COLO668 (cell line): Measurements from ENCODE around the gene TENM4.
"Not testable (repeated sequence)": the region's sequence is repeated elsewhere in the genome, so short reads cannot be mapped to it uniquely, and the experiment has no call there.

Source experiments
- DNase-seq: peaks from one replicate; lab custom pipeline; 2025; ENCODE audit not compliant: unreplicated experiment; lab: John Stamatoyannopoulos, UW

TENM4 gene

DNA sequence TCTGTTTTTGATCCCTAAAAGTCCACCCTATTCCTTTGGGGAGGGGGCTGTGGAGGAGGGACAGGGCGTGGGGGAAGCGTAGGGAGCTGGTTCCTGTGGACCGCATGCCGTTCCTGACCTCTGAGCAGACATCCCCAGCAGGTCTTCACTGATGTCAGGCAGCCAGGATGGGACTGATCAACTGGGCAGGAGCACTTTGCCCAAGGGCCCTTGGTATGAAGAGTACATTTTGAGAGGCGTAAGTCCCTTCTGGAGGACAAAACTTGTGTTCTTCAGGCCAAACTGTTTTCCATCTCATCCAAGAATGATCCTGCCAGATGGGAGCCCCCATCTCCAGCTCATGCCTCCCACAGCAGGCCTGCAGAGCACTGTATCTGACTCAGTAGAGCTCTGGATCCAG, 785.3 kb downstream of the TENM4 start:
- DNase-seq: no peak

DNA sequence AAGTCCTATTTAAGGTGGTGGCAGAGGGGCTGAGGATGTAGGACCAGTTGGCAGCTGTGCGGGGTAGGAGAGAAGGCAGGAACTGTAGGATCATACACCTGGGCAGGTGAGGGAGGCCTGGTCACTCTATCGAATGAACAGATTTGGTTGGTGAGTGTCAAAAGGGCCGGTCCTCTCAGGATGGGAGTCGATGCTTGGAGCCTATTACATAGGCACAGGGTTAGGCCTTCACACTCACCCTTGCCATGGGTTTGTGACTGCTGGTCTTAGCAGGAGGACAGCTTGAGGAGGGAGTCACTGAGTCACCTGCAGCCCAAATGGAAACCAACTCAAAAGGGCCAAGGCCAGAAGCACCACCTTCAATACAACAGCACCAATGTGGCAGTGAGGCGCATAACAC, 786.0 kb downstream of the TENM4 start:
- DNase-seq: no peak

- DNase-seq: no peak
Measured at GRCh38 chr11:78654071-78654470, 786.8 kb downstream of the TENM4 start.

DNA sequence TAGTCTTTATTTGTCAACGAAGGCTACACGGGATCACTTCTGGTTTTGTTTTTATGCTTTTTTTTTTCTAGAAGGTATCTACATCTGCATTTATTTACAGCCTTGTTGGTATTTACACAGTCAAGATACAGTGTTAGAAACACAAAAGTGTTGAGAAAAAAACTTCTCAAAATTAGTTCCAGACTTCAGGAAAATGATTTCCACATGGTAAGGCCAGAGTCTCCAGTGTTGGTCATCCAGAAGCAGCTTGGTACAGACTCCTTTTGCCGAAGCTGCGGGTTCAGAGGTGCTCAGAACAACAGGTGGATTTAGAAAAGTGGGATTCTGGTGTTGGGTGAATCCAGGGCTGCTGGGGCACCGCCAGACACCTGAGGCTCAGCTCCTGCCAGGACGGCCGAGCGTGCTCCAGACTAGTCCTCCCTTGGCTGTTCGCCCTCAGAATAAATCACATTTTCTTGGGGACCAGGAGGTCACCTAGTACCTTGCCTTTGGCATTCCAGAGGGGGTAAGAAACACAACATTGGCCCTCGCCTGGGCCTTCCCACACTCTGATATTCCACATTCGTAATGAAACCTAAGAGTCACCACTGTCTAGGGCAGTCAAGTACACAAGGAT, 787.4 kb downstream of the TENM4 start:
- DNase-seq: no peak

DNA sequence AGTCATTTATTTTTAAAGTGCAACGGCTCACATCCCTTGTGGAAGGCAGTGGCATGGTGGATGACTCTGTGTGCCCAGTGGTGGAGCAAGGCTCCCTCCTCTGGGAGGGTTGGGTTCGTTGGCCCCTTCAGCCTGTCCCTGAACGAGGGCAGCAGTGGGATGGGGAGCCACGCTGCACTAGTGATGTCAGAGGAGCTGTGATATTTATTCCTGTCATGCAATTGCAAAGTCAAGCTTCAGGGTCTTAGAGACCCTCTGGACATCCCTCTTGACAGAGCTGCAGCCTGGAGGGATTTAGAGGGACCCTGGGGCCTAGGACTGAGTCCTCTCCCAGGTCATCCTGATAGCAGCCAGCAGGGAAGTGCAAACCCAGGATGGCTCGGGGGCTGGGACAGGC, 788.0 kb downstream of the TENM4 start:
- DNase-seq: no peak

GRCh38 chr11:78651923-78652842, 788.6 kb downstream of the TENM4 start:
- DNase-seq: no peak

GRCh38 chr11:78651136-78651775, 789.6 kb downstream of the TENM4 start:
- DNase-seq: no peak

DNA sequence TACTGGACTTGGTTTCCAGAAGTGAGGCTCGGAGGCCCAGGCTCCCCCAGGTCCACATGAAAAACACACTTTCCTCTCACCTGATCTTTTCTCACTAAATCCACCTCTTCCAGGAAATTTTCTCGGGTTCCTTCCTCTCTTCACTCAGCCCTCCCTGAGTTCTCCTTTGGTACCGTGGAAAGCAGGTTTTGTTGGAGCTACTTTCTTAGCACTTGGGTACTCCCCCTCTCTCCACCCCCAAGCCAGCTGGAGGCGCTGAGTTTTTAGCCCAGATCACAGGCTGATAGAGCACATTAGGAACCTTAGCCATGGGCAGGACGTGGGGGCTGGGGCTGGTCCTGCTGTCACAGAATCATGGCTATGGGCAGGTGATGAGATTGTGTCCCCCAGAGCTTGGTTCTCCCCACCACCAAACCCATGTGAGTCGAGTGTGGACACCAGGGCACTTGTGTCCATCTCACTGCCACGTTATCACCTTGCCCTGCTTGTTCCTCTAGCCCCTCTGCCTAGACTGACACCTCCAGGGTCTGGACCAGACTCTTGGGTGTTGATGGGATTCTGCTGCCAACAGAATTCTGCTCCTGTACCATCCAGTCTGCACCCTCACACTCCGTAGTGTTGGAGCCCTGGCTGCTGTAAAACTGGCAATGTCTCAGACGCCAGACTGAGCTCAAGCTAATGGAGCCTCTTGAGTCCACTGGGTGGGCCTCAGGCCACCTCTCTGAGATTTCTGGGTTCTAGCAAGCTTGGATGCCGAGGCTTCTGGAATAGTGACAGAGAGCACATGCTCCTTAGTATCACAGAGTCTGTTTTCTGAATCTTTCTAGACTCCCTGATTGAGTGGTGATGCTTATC, 791.2 kb downstream of the TENM4 start:
- no peak for DNase-seq

GRCh38 chr11:78647986-78648875, 792.6 kb downstream of the TENM4 start:
- peak; percentile 88 for DNase-seq

DNA sequence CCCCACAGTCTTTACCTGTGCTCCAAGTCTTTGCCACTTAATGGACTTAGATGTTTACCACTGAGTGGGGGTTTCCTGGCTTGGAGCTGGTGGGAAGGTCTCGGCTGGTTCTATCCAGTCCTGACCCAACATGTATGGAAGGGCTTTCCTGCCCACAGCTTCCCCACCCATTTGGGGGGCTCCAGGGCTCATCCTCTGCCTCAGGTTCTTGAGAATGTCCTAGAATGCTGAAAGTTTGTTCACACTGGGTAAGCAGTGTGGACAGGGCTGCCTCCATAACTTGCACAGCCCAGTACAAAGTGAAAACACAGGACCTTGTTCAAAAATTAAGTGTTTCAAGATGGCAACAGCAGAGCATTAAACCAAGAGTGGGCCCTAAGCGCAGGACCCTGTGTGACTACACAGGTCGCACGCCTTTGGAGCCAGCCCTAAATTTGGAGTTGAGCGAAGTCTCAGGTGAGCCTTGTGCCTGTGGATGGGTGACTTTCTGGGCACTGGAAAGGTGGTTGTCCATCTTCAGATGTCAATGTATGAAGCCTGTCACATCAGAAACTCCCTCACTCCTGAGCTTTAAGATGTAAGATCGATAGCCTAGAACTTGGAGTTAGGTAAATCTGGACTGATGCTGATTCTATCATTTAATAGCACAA, 793.4 kb downstream of the TENM4 start:
- DNase-seq: no peak

- peak; percentile 76 for DNase-seq
Measured at GRCh38 chr11:78646564-78647185, 794.2 kb downstream of the TENM4 start.

DNA sequence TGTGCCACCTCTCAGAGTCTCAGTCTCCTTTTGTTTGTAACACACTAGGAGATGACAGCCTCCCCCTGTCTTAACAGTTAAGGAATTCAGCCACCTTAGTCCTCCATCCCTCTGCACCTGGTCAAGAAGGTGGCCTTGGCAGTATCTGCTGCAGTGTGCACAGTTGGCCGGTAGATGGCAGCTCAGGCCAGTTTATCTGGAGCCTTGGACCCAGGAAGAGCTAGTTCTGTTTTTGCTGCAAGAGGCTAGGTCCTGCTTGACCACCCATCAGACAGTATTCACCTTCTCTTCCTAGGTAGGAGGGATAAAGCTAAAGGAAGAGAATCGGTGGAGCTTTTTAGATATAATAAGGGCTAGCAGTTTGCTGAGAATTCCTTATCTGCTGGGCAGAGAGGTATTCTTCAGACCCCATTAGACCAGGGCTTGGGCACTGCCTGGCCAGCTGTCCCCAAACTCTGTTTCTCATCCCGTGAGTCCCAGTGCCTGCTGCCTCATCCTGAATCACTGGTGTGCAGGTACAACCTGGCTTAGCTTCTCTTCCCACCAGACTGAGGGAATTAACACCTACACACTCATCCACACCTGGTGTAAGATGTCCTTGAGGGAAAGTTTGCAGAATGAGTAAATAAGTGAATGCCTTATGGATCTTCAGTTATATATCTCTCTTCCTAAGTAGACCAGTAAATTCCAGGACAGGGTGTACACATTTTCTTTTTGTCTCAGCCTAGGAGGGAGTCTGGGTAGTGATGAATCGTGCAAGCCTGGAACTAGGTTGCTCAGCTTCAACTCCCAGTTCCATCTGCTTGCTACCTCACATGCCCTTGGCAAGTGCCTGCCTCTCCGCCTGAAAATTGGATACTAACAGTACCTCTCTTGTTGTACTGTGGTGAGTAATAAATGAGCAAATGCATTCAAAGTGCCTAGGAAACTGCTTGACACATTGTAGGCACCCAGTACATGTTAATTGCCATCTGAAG, 795.3 kb downstream of the TENM4 start:
- peak; percentile 73 for DNase-seq

GRCh38 chr11:78643676-78644056, 797.2 kb downstream of the TENM4 start:
- no peak for DNase-seq

DNA sequence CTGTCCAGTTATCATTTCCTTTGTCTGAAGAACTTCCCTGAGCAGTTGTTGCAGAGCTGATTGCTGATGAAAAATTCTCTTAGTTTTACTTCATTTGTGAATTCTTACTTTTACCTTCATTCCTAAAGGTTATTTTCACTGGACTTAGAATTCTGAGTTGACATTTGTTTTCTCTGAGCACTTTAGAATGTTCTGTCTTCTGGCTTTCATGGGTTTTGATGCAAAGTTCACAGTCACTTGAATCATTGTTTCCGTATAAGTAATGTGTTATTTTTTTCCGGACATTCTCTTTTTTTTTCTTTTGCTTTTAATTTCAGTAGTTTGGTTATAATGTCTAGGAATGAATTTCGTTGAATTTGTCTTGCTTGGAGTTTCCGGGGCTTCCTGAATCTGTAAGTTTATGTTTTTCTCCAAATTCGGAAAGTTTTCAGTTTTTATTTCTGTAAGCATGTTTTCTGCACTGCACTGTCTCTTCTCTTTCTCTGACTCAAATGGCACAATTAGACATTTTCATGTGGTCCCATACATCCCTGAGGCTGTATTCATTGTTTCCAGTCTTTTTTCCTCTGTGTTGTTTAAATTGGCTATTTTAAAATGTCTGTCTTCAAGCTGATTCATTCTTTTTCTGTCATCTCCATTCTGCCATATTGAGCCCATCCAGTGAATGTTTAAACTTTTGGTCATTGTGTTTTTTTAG, 797.7 kb downstream of the TENM4 start:
- DNase-seq: no peak

DNA sequence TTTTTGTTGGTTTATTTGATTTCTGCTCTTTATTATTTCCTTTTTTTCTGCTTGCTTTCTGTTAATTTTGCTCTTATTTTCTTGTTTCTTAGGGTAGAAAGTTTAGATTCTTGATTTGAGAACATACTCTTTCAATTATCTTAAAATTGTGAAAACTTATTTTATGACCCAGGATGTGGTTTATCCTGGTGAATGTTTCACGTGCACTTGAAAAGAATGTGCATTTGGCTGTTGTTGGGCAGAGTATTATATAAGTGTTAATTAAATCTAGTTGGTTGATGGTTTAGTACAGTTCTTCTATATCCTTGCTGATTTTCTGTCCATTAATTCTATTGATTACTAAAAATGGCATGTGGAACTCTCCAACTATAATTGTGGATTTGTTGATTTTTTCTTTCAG, 799.3 kb downstream of the TENM4 start:
- DNase-seq: no peak

DNA sequence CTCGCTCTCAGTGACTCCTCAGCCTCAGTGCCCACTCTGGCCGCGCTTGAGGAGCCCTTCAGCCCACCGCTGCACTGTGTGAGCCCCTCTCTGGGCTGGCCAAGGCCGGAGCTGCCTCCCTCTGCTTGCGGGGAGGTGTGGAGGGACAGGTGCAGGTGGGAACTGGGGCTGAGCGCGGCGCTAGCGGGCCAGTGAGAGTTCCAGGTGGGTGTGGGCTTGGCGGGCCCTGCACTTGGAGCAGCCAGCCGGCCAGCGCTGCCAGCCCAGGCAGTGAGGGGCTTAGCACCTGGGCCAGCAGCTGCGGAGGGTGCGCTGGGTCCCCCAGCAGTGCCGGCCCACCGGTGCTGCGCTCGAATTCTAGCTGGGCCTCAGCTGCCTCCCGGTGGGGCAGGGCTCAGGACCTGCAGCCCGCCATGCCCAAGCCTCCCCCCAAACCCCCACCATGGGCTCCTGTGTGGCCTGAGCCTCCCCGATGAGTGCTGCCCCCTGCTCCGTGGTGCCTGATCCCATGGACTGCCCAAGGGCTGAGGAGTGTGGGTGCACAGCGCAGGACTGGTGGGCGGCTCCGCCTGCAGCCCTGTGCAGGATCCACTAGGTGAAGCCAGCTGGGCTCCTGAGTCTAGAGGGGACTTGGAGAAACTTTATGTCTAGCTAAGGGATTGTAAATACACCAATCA, 802.0 kb downstream of the TENM4 start:
- no peak for DNase-seq

DNA sequence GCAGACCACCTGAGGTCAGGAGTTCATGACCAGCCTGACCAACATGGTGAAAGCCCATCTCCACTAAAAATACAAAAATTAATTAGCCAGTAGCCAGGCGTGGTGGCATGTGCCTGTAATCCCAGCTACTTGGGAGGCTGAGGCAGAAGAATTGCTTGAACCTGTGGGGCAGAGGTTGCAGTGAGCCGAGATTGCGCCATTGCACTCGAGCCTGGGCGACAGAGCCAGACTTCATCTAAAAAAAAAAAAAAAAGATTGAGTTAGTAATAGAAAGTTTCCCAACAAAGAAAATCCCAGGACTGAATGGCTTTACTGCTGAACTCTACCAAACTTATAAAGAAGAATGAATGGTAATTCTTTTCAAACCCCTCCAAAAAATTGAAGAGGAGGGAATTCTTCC, 803.3 kb downstream of the TENM4 start:
- not testable (repeated sequence) for DNase-seq
